22Rv1 (cell line): ENCODE measurements around the gene TLR5.

Experiments
- CTCF ChIP-seq: fragments of 450-650 bp; IDR thresholded peaks from 2 replicates; pipeline ENCODE4 v1.5.1; 2017; ENCODE audit warnings: mild to moderate bottlenecking
- ZFX ChIP-seq: fragments of 450-650 bp; IDR thresholded peaks from 2 replicates; pipeline ENCODE4 v1.6.1; 2017; ENCODE audit warnings: antibody characterized with exemption, borderline replicate concordance

DNA sequence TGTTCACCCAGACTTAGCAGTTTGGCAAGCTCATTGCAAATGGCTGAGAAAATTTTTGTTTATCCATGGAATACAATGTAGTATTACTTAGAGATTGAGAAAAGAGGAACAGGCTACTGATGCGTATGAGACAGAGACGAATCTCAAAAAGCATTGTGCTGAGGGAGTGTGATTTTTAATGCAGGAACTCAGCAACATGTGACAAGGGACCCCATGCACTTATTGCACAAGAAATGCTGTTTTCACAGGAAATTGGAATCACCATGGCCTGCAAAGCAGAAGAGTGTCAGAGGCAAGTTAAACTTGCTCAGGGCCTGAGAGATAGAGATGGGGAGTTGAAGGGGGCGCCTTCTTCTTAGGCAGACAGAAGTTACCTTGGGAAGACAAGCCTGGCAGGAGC lies 32.6 kb upstream of the TLR5 start:
- TF ChIP-seq CTCF (no peak), ZFX (no peak)
